ENCODE measurements around the gene NUFIP2. TPM values are rescaled to one million over a fixed set of nuclear protein-coding genes. Genes with fewer than 3 reads are reported as not detected.

The NUFIP2 gene
- total RNA-seq, 4 donors from 2014 or later = 29.1 to 36.3 (median 33.8) TPM

GRCh38 chr17:29216856-29217255 lies 77.1 kb downstream of the NUFIP2 start:
- 91 to 96% methylated on average over 3 to 5 of the region's 5 CpGs for WGBS, 2 donors (ENCODE audit: low coverage in 1 of 2)
- Histone ChIP-seq H3K27me3 (no peaks in the 10 kb centered on the region), H3K4me1 (peaks cover 0 to 10% (median 3%) of the 10 kb centered on the region in 3 donors), H3K36me3 (no peaks in the 10 kb centered on the region), H3K27ac (no peak overlapping the region), H3K4me3 (no peak overlapping the region), H3K9me3 (no peaks in the 10 kb centered on the region)
- no peak for ATAC-seq
- no peak for TF ChIP-seq POLR2A (IDR thresholded peaks at IDR 0.05)

GRCh38 chr17:29216181-29216580 lies 77.8 kb downstream of the NUFIP2 start:
- ATAC-seq = no peak
- WGBS, 2 donors (ENCODE audit: low coverage in 1 of 2) = 72 to 87% methylated on average over 6 of the region's 6 CpGs
- Histone ChIP-seq H3K27ac (no peak overlapping the region), H3K9me3 (no peaks in the 10 kb centered on the region), H3K4me3 (no peak overlapping the region), H3K27me3 (no peaks in the 10 kb centered on the region), H3K4me1 (peaks cover 0 to 10% (median 3%) of the 10 kb centered on the region in 3 donors), H3K36me3 (no peaks in the 10 kb centered on the region)
- TF ChIP-seq POLR2A (IDR thresholded peaks at IDR 0.05) (no peak), EP300 (IDR thresholded peaks at IDR 0.05) (no peak)

GRCh38 chr17:29215717-29216116 lies 78.2 kb downstream of the NUFIP2 start:
- Histone ChIP-seq H3K27me3 (no peaks in the 10 kb centered on the region), H3K36me3 (no peaks in the 10 kb centered on the region), H3K4me3 (no peak overlapping the region), H3K9me3 (no peaks in the 10 kb centered on the region), H3K4me1 (peaks cover 0 to 10% (median 3%) of the 10 kb centered on the region in 3 donors), H3K27ac (no peak overlapping the region)
- 80% methylated on average over 1 of the region's 4 CpGs; no CpG with 5 or more reads in 1 of the 2 donors for WGBS, 2 donors (ENCODE audit: low coverage in 1 of 2)
- TF ChIP-seq CTCF (IDR thresholded peaks at IDR 0.05) = no peak
- no peak for TF ChIP-seq EP300 (IDR thresholded peaks at IDR 0.05)
- TF ChIP-seq POLR2A (IDR thresholded peaks at IDR 0.05) = no peak
- TF ChIP-seq POLR2AphosphoS5 (IDR thresholded peaks at IDR 0.05) = no peak
- ATAC-seq = no peak

GRCh38 chr17:29215174-29215573 lies 78.8 kb downstream of the NUFIP2 start:
- H3K9me3 ChIP-seq = no peaks in the 10 kb centered on the region
- no peaks in the 10 kb centered on the region for H3K27me3 ChIP-seq
- H3K4me3 ChIP-seq = no peak overlapping the region
- no peak for ATAC-seq
- peaks cover 0 to 10% (median 3%) of the 10 kb centered on the region in 3 donors for H3K4me1 ChIP-seq
- TF ChIP-seq CTCF (IDR thresholded peaks at IDR 0.05) = no peak
- TF ChIP-seq EP300 (IDR thresholded peaks at IDR 0.05) = no peak
- TF ChIP-seq POLR2A (IDR thresholded peaks at IDR 0.05) = no peak
- no peak for TF ChIP-seq POLR2AphosphoS5 (IDR thresholded peaks at IDR 0.05)
- H3K27ac ChIP-seq = no peak overlapping the region
- H3K36me3 ChIP-seq = no peaks in the 10 kb centered on the region
- WGBS, 2 donors (ENCODE audit: low coverage in 1 of 2) = 80 to 100% methylated on average over 1 to 3 of the region's 10 CpGs

- Histone ChIP-seq H3K36me3 (no peaks in the 10 kb centered on the region), H3K27me3 (no peaks in the 10 kb centered on the region), H3K27ac (no peak overlapping the region), H3K9me3 (no peaks in the 10 kb centered on the region), H3K4me1 (peaks cover 0 to 6% (median 0%) of the 10 kb centered on the region in 3 donors), H3K4me3 (no peak overlapping the region)
- WGBS, 2 donors (ENCODE audit: low coverage in 1 of 2) = 62 to 78% methylated on average over 3 to 6 of the region's 8 CpGs
- ATAC-seq = no peak
- TF ChIP-seq POLR2AphosphoS5 (IDR thresholded peaks at IDR 0.05) (no peak), EP300 (IDR thresholded peaks at IDR 0.05) (no peak), CTCF (IDR thresholded peaks at IDR 0.05) (no peak), POLR2A (IDR thresholded peaks at IDR 0.05) (no peak)
Measured at GRCh38 chr17:29214215-29215146, 79.5 kb downstream of the NUFIP2 start.

GRCh38 chr17:29212681-29213121 lies 81.2 kb downstream of the NUFIP2 start:
- H3K9me3 ChIP-seq = no peaks in the 10 kb centered on the region
- H3K4me1 ChIP-seq = no peaks in the 10 kb centered on the region
- no peak overlapping the region for H3K4me3 ChIP-seq
- WGBS, 2 donors (ENCODE audit: low coverage in 1 of 2) = 71 to 74% methylated on average over 4 of the region's 5 CpGs
- TF ChIP-seq CTCF (IDR thresholded peaks at IDR 0.05) (no peak), POLR2AphosphoS5 (IDR thresholded peaks at IDR 0.05) (no peak), EP300 (IDR thresholded peaks at IDR 0.05) (no peak), POLR2A (IDR thresholded peaks at IDR 0.05) (no peak)
- ATAC-seq = no peak
- H3K27ac ChIP-seq = no peak overlapping the region
- no peaks in the 10 kb centered on the region for H3K36me3 ChIP-seq
- H3K27me3 ChIP-seq = no peaks in the 10 kb centered on the region
